DND-41 (cell line): ENCODE results near the gene SERTM2.

Source experiments
- CTCF ChIP-seq: IDR thresholded peaks from 2 replicates; pipeline ENCODE4 v1.5.1; 2012; ENCODE audit warnings: borderline replicate concordance, low read length, moderate library complexity, mild to moderate bottlenecking; ENCODE audit not compliant: poor library complexity, severe bottlenecking; ENCODE audit errors: extremely low read depth
- EZH2 ChIP-seq: IDR thresholded peaks from 3 replicates; pipeline ENCODE4 v1.6.1; 2012; ENCODE audit warnings: borderline replicate concordance, low read depth, mild to moderate bottlenecking, moderate library complexity, low read length, inconsistent platforms; ENCODE audit not compliant: severe bottlenecking

GRCh38 chrX:111483881-111484280 is 27.6 kb upstream of the SERTM2 start:
- TF ChIP-seq CTCF (no peak), EZH2 (no peak)
